Lower lobe of right lung (tissue), 2 donors: Measurements from ENCODE around the gene TMEM132C. TPM values are rescaled to one million over a fixed set of nuclear protein-coding genes. Genes with fewer than 3 reads are reported as not detected.

Source experiments
- ATAC-seq, 2 donors: fragments of 200-7000 bp; cut with Tn5 transposase; one replicate each; pipeline ENCODE4 v1.9.1; 2020 to 2022; ENCODE audit warnings: mild to moderate bottlenecking in 2 of 2, moderate library complexity in 2 of 2
- DNase-seq: peaks from one replicate; pipeline ENCODE4 v3.0.0-alpha.2; 2020
- H3K27ac ChIP-seq: fragments of 200-600 bp; one replicate; pipeline ENCODE4 v1.8.0; 2022
- H3K27me3 ChIP-seq: fragments of 200-600 bp; one replicate; pipeline ENCODE4 v1.8.0; 2022; ENCODE audit warnings: low read depth
- H3K36me3 ChIP-seq: fragments of 200-600 bp; one replicate; pipeline ENCODE4 v1.8.0; 2022; ENCODE audit warnings: mild to moderate bottlenecking
- H3K4me1 ChIP-seq: fragments of 200-600 bp; one replicate; pipeline ENCODE4 v1.8.0; 2022
- H3K4me3 ChIP-seq: fragments of 200-600 bp; one replicate; pipeline ENCODE4 v1.8.0; 2022; ENCODE audit warnings: mild to moderate bottlenecking
- H3K9me3 ChIP-seq: fragments of 200-600 bp; one replicate; pipeline ENCODE4 v1.8.0; 2022
- CTCF ChIP-seq: fragments of 200-600 bp; IDR thresholded peaks from one replicate; pipeline ENCODE4 v1.8.0; 2022; ENCODE audit warnings: antibody characterized with exemption, mild to moderate bottlenecking
- intact Hi-C: fragments of 100-400 bp; cut with DNase I; formaldehyde crosslinking; loops from one replicate; pipeline ENCODE4 v1.11.0; 2022
- total RNA-seq: library from RNA; stranded (reverse); fragmentation: NEBNext Ultra II Directional; extraction: Animal tissue kit (Norgen Biotek cat#: 25700); gene quantifications from one replicate; pipeline ENCODE4 v1.2.1, GENCODE V29; 2021
- donor health status: DM: no; HTN: yes; CAD: no; lungs with severe emphysema.

Gene TMEM132C
- total RNA-seq, 1 donor from 2014 or later, result 1.6 TPM

GRCh38 chr12:128612150-128612850, 345.3 kb downstream of the TMEM132C start:
- intact Hi-C loops, result no loop called here
- TF ChIP-seq CTCF, result no peak
- Histone ChIP-seq H3K9me3 (no peaks in the 10 kb centered on the region), H3K4me1 (no peaks in the 10 kb centered on the region), H3K4me3 (no peak overlapping the region), H3K27me3 (no peaks in the 10 kb centered on the region), H3K36me3 (no peaks in the 10 kb centered on the region), H3K27ac (no peak overlapping the region)
- ATAC-seq (no peak), DNase-seq (no peak)

GRCh38 chr12:128613837-128614590, 347.0 kb downstream of the TMEM132C start:
- ATAC-seq (no peak), DNase-seq (no peak)
- H3K27me3 ChIP-seq, result no peaks in the 10 kb centered on the region
- H3K27ac ChIP-seq, result no peak overlapping the region
- intact Hi-C loops, result no loop called here
- no peaks in the 10 kb centered on the region for H3K9me3 ChIP-seq
- TF ChIP-seq CTCF, result no peak
- no peaks in the 10 kb centered on the region for H3K4me1 ChIP-seq
- no peak overlapping the region for H3K4me3 ChIP-seq
- H3K36me3 ChIP-seq, result no peaks in the 10 kb centered on the region

GRCh38 chr12:128617304-128617833, 350.4 kb downstream of the TMEM132C start:
- Histone ChIP-seq H3K36me3 (no peaks in the 10 kb centered on the region), H3K27me3 (peaks cover 6% of the 10 kb centered on the region), H3K4me3 (no peak overlapping the region), H3K4me1 (no peaks in the 10 kb centered on the region), H3K9me3 (no peaks in the 10 kb centered on the region), H3K27ac (no peak overlapping the region)
- DNase-seq (no peak), ATAC-seq (no peak)
- TF ChIP-seq CTCF, result no peak
- intact Hi-C loops, result no loop called here

- H3K36me3 ChIP-seq, result no peaks in the 10 kb centered on the region
- H3K4me3 ChIP-seq, result no peak overlapping the region
- no peak for TF ChIP-seq CTCF
- H3K27me3 ChIP-seq, result peaks cover 6% of the 10 kb centered on the region
- no peaks in the 10 kb centered on the region for H3K9me3 ChIP-seq
- intact Hi-C loops, result no loop called here
- H3K4me1 ChIP-seq, result no peaks in the 10 kb centered on the region
- no peak for DNase-seq
- no peak for ATAC-seq
- H3K27ac ChIP-seq, result no peak overlapping the region
Measured at GRCh38 chr12:128619263-128619662, 352.3 kb downstream of the TMEM132C start.

- H3K27ac ChIP-seq, result no peak overlapping the region
- intact Hi-C loops, result no loop called here
- ATAC-seq (no peak), DNase-seq (no peak)
- H3K36me3 ChIP-seq, result no peaks in the 10 kb centered on the region
- no peak overlapping the region for H3K4me3 ChIP-seq
- H3K4me1 ChIP-seq, result no peaks in the 10 kb centered on the region
- H3K27me3 ChIP-seq, result peaks cover 6% of the 10 kb centered on the region
- no peak for TF ChIP-seq CTCF
- H3K9me3 ChIP-seq, result no peaks in the 10 kb centered on the region
Measured at GRCh38 chr12:128621304-128621703, 354.3 kb downstream of the TMEM132C start.
